SH-SY5Y (cell line): ENCODE measurements around the gene CTXND1.

Experiments
- GATA2 ChIP-seq: IDR thresholded peaks from 2 replicates; pipeline ENCODE4 v1.6.1; 2011; ENCODE audit warnings: mild to moderate bottlenecking, low read depth, low read length
- GATA3 ChIP-seq: IDR thresholded peaks from 2 replicates; pipeline ENCODE4 v1.6.1; 2011; ENCODE audit warnings: low read depth, mild to moderate bottlenecking, low read length, moderate library complexity

- TF ChIP-seq GATA2: no peak
- TF ChIP-seq GATA3: no peak
Observed at GRCh38 chr15:80194186-80194585, 57.8 kb downstream of the CTXND1 start.
